Measurements from ENCODE around the gene ZNRF3.

- no peak for TF ChIP-seq FOXP2 (optimal IDR thresholded peaks at IDR 0.05; ENCODE audit: borderline replicate concordance, extremely low read depth, extremely low read length, insufficient read depth)
- TF ChIP-seq POLR2AphosphoS5 (IDR thresholded peaks at IDR 0.05; ENCODE audit: low read depth, low read length), result no peak
- TF ChIP-seq SIN3A (IDR thresholded peaks at IDR 0.05; ENCODE audit: borderline replicate concordance, insufficient read depth, low read length), result no peak
Measured at GRCh38 chr22:29072979-29073617, 189.7 kb downstream of the ZNRF3 start, which contains the start of gene KREMEN1.

Data from PFSK-1 (cell line).